ENCODE measurements around the gene QPRT. TPM values are rescaled to one million over a fixed set of nuclear protein-coding genes. Genes with fewer than 3 reads are reported as not detected.

Gene QPRT
- total RNA-seq, 1 donor from 2014 or later: 49.6 TPM

DNA sequence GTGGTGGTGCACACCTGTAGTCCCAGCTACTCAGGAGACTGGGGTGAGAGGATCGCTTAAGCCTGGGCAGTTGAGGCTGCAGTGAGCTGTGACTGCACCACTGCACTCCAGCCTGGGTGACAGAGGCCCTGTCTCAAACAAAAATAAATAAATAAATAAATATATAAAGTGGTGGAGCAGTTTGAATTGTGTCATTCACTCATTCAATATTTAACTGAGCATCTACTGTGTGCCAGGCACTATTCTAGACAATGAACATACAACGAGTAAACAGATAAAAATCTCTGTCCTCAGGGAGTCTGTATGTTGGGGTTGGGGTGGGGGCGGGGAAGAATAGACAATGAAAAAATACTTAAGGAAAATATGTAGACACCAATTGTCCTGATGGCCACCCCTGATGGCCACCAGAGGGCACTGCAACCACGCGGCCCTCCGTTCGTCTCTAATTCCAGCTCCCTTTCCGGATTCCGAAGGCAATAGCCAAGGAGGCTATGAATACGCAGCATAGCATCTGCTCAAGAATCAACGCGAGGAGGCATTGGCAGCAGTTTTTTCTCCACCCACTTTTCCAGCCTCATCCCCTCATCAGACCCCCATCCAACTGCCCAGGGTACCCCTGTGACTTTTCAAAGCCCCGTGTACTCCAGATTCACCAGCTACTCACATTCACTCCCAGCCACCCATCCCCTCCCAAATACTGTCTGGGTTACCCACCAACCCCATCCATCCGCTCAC, 21.4 kb downstream of the QPRT start:
- H3K4me2 ChIP-seq: peak overlapping the region; percentile 25
- H3F3A ChIP-seq (ENCODE audit: low read depth): peaks cover 20% of the 10 kb centered on the region
- no peaks in the 10 kb centered on the region for H4K20me1 ChIP-seq (ENCODE audit: low read depth)
- H2AFZ ChIP-seq (replicated peaks): no peak overlapping the region
- no peaks in the 10 kb centered on the region for H3K4me1 ChIP-seq
- DNase-seq (ENCODE audit: low spot score): peak; percentile 87
- no peak overlapping the region for H3K4me3 Mint-ChIP-seq
- peaks cover 5% of the 10 kb centered on the region for H3K27me3 Mint-ChIP-seq (ENCODE audit: insufficient read depth, low read depth)
- no peaks in the 10 kb centered on the region for H3K36me3 ChIP-seq
- TF ChIP-seq EZH2 (IDR thresholded peaks at IDR 0.05): no peak
- TF ChIP-seq, protein P1, sequence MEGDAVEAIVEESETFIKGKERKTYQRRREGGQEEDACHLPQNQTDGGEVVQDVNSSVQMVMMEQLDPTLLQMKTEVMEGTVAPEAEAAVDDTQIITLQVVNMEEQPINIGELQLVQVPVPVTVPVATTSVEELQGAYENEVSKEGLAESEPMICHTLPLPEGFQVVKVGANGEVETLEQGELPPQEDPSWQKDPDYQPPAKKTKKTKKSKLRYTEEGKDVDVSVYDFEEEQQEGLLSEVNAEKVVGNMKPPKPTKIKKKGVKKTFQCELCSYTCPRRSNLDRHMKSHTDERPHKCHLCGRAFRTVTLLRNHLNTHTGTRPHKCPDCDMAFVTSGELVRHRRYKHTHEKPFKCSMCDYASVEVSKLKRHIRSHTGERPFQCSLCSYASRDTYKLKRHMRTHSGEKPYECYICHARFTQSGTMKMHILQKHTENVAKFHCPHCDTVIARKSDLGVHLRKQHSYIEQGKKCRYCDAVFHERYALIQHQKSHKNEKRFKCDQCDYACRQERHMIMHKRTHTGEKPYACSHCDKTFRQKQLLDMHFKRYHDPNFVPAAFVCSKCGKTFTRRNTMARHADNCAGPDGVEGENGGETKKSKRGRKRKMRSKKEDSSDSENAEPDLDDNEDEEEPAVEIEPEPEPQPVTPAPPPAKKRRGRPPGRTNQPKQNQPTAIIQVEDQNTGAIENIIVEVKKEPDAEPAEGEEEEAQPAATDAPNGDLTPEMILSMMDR (IDR thresholded peaks at IDR 0.05): peak; percentile 88
- H3K4me1 Mint-ChIP-seq: peaks cover 7% of the 10 kb centered on the region
- no peak overlapping the region for H3K27ac ChIP-seq
- H3K36me3 Mint-ChIP-seq: peaks cover 14% of the 10 kb centered on the region
- H3K27ac Mint-ChIP-seq: no peak overlapping the region
- no peaks in the 10 kb centered on the region for H3K9me3 ChIP-seq (ENCODE audit: low read depth)
- no peak overlapping the region for H3K4me3 ChIP-seq
- peaks cover 17% of the 10 kb centered on the region for H3K9me3 Mint-ChIP-seq
- no peaks in the 10 kb centered on the region for H3K27me3 ChIP-seq
- no peaks in the 10 kb centered on the region for H3K79me2 ChIP-seq (ENCODE audit: low read depth)
- H3K9ac ChIP-seq: no peak overlapping the region

DNA sequence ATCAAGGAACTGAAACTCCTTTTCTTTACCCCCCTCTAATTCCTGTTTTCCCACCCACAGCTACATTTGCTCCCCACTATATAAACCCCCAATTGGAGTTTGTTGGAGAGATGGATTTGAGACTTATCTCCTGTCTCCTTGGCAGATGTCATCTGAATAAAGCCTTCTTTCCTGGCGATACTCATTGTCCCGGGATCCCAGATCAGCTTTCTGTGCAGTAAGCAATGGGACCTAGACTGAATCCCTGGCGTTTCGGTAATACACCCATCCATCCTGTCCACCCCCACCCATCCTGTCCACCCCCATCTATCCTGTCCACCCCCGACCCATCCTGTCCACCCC, 22.2 kb downstream of the QPRT start:
- no peak overlapping the region for H3K4me2 ChIP-seq
- Mint-ChIP-seq H3K27me3 (ENCODE audit: insufficient read depth, low read depth) (peaks cover 5% of the 10 kb centered on the region), H3K27ac (no peak overlapping the region), H3K4me3 (no peak overlapping the region), H3K4me1 (peaks cover 7% of the 10 kb centered on the region), H3K36me3 (peaks cover 11% of the 10 kb centered on the region), H3K9me3 (peaks cover 17% of the 10 kb centered on the region)
- no peaks in the 10 kb centered on the region for H3K27me3 ChIP-seq
- H3K4me1 ChIP-seq: no peaks in the 10 kb centered on the region
- H3K9ac ChIP-seq: no peak overlapping the region
- no peak for DNase-seq (ENCODE audit: low spot score)
- no peaks in the 10 kb centered on the region for H4K20me1 ChIP-seq (ENCODE audit: low read depth)
- H3K27ac ChIP-seq: no peak overlapping the region
- H3F3A ChIP-seq (ENCODE audit: low read depth): peaks cover 20% of the 10 kb centered on the region
- H2AFZ ChIP-seq (replicated peaks): no peak overlapping the region
- TF ChIP-seq EZH2phosphoT487 (IDR thresholded peaks at IDR 0.05): no peak
- TF ChIP-seq, protein P1 (IDR thresholded peaks at IDR 0.05): no peak
- TF ChIP-seq EZH2 (IDR thresholded peaks at IDR 0.05): no peak
- H3K79me2 ChIP-seq (ENCODE audit: low read depth): no peaks in the 10 kb centered on the region
- no peak overlapping the region for H3K4me3 ChIP-seq
- H3K9me3 ChIP-seq (ENCODE audit: low read depth): no peaks in the 10 kb centered on the region
- H3K36me3 ChIP-seq: no peaks in the 10 kb centered on the region

DNA sequence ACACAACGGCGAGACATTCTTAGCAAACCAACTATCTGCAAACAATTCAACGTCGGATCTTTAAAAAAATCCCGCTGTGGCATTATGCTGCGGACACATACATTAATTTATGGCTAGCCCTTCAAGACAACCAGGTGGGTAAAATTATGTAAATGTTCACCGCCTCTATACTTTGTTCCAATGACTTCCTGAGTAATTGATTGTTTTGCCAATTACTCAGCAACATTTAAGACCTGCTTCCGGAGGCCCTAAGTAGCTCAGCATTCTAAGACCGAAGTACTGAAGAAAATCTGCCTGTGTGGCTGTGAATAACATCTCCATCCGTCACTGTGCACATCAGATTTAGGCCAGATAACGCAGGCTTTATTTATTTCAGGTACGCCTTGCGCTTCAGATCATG, 23.3 kb downstream of the QPRT start:
- Histone ChIP-seq H3K27me3 (no peaks in the 10 kb centered on the region), H3K9ac (no peak overlapping the region), H3K79me2 (ENCODE audit: low read depth) (no peaks in the 10 kb centered on the region), H3K9me3 (ENCODE audit: low read depth) (no peaks in the 10 kb centered on the region), H3K27ac (no peak overlapping the region), H3K4me1 (no peaks in the 10 kb centered on the region), H3K4me2 (no peak overlapping the region), H4K20me1 (ENCODE audit: low read depth) (no peaks in the 10 kb centered on the region), H2AFZ (replicated peaks) (no peak overlapping the region), H3K36me3 (no peaks in the 10 kb centered on the region), H3K4me3 (no peak overlapping the region), H3F3A (ENCODE audit: low read depth) (peaks cover 20% of the 10 kb centered on the region)
- peaks cover 11% of the 10 kb centered on the region for H3K36me3 Mint-ChIP-seq
- H3K4me3 Mint-ChIP-seq: no peak overlapping the region
- H3K27ac Mint-ChIP-seq: no peak overlapping the region
- H3K9me3 Mint-ChIP-seq: peaks cover 17% of the 10 kb centered on the region
- peaks cover 7% of the 10 kb centered on the region for H3K4me1 Mint-ChIP-seq
- TF ChIP-seq, protein P1 (IDR thresholded peaks at IDR 0.05): no peak
- TF ChIP-seq EZH2phosphoT487 (IDR thresholded peaks at IDR 0.05) (no peak), EZH2 (IDR thresholded peaks at IDR 0.05) (no peak)
- H3K27me3 Mint-ChIP-seq (ENCODE audit: insufficient read depth, low read depth): peaks cover 5% of the 10 kb centered on the region
- DNase-seq (ENCODE audit: low spot score): no peak
